ENCODE measurements around the gene RPL14. TPM values are rescaled to one million over a fixed set of nuclear protein-coding genes. Genes with fewer than 3 reads are reported as not detected.

The RPL14 gene
- total and polyA plus RNA-seq, 2 of the 13 experiments (the other 11 are each of a cell fraction or from before 2014, with no cell fraction given): 502 to 1,291 TPM

GRCh38 chr3:40505599-40506462 is 48.7 kb downstream of the RPL14 start, which contains the start of gene ZNF620 (continued):
- TF ChIP-seq, protein P1, sequence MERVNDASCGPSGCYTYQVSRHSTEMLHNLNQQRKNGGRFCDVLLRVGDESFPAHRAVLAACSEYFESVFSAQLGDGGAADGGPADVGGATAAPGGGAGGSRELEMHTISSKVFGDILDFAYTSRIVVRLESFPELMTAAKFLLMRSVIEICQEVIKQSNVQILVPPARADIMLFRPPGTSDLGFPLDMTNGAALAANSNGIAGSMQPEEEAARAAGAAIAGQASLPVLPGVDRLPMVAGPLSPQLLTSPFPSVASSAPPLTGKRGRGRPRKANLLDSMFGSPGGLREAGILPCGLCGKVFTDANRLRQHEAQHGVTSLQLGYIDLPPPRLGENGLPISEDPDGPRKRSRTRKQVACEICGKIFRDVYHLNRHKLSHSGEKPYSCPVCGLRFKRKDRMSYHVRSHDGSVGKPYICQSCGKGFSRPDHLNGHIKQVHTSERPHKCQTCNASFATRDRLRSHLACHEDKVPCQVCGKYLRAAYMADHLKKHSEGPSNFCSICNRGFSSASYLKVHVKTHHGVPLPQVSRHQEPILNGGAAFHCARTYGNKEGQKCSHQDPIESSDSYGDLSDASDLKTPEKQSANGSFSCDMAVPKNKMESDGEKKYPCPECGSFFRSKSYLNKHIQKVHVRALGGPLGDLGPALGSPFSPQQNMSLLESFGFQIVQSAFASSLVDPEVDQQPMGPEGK (CRISPR knock-in tag; IDR thresholded peaks at IDR 0.05): peak; percentile 65
- TF ChIP-seq, protein P2, sequence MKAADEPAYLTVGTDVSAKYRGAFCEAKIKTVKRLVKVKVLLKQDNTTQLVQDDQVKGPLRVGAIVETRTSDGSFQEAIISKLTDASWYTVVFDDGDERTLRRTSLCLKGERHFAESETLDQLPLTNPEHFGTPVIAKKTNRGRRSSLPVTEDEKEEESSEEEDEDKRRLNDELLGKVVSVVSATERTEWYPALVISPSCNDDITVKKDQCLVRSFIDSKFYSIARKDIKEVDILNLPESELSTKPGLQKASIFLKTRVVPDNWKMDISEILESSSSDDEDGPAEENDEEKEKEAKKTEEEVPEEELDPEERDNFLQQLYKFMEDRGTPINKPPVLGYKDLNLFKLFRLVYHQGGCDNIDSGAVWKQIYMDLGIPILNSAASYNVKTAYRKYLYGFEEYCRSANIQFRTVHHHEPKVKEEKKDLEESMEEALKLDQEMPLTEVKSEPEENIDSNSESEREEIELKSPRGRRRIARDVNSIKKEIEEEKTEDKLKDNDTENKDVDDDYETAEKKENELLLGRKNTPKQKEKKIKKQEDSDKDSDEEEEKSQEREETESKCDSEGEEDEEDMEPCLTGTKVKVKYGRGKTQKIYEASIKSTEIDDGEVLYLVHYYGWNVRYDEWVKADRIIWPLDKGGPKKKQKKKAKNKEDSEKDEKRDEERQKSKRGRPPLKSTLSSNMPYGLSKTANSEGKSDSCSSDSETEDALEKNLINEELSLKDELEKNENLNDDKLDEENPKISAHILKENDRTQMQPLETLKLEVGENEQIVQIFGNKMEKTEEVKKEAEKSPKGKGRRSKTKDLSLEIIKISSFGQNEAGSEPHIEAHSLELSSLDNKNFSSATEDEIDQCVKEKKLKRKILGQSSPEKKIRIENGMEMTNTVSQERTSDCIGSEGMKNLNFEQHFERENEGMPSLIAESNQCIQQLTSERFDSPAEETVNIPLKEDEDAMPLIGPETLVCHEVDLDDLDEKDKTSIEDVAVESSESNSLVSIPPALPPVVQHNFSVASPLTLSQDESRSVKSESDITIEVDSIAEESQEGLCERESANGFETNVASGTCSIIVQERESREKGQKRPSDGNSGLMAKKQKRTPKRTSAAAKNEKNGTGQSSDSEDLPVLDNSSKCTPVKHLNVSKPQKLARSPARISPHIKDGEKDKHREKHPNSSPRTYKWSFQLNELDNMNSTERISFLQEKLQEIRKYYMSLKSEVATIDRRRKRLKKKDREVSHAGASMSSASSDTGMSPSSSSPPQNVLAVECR (CRISPR knock-in tag; IDR thresholded peaks at IDR 0.05; ENCODE audit: borderline replicate concordance): peak; percentile 85
- TF ChIP-seq ZNF747 (CRISPR knock-in tag; IDR thresholded peaks at IDR 0.05; ENCODE audit: borderline replicate concordance): no peak
- TF ChIP-seq, protein P3, sequence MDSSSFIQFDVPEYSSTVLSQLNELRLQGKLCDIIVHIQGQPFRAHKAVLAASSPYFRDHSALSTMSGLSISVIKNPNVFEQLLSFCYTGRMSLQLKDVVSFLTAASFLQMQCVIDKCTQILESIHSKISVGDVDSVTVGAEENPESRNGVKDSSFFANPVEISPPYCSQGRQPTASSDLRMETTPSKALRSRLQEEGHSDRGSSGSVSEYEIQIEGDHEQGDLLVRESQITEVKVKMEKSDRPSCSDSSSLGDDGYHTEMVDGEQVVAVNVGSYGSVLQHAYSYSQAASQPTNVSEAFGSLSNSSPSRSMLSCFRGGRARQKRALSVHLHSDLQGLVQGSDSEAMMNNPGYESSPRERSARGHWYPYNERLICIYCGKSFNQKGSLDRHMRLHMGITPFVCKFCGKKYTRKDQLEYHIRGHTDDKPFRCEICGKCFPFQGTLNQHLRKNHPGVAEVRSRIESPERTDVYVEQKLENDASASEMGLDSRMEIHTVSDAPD (CRISPR knock-in tag; IDR thresholded peaks at IDR 0.05): no peak
- no peak for TF ChIP-seq HHEX (CRISPR knock-in tag; IDR thresholded peaks at IDR 0.05)
- no peak for TF ChIP-seq LCORL (IDR thresholded peaks at IDR 0.05)
- peak; percentile 37; the same call in 1 of the 2 replicates for TF ChIP-seq LCORL (CRISPR knock-in tag; IDR thresholded peaks at IDR 0.05)
- TF ChIP-seq ZNF12 (CRISPR knock-in tag; IDR thresholded peaks at IDR 0.05): no peak
- peak; percentile 51; the same call in 1 of the 2 replicates for TF ChIP-seq ISL2 (CRISPR knock-in tag; IDR thresholded peaks at IDR 0.05)
- no peak for TF ChIP-seq RBM39 (IDR thresholded peaks at IDR 0.05; ENCODE audit: low read depth, low read length, poor library complexity, severe bottlenecking)
- TF ChIP-seq ZNF552 (CRISPR knock-in tag; IDR thresholded peaks at IDR 0.05; ENCODE audit: borderline replicate concordance): 0 out of 2 replicates have a peak, but pooled peaks have one; percentile 63
- no peak for TF ChIP-seq NR3C1 (CRISPR knock-in tag; IDR thresholded peaks at IDR 0.05)
- peak; percentile 33; the same call in 1 of the 2 replicates for TF ChIP-seq WIZ (CRISPR knock-in tag; IDR thresholded peaks at IDR 0.05)
- no peak for TF ChIP-seq ATF7 (IDR thresholded peaks at IDR 0.05)
- TF ChIP-seq ATF7 (CRISPR knock-in tag; IDR thresholded peaks at IDR 0.05): no peak
- TF ChIP-seq YY1 (IDR thresholded peaks at IDR 0.05; ENCODE audit: insufficient read depth, insufficient replicate concordance, low read depth, low read length): peak; percentile 27
- TF ChIP-seq ASH2L (IDR thresholded peaks at IDR 0.05; ENCODE audit: insufficient read length, low read depth, low read length): peak; percentile 74
- TF ChIP-seq SMAD1 (CRISPR knock-in tag; IDR thresholded peaks at IDR 0.05; ENCODE audit: borderline replicate concordance, low read depth): no peak; the same call in 1 of the 2 replicates
- no peak for TF ChIP-seq ZNF749 (CRISPR knock-in tag; IDR thresholded peaks at IDR 0.05; ENCODE audit: borderline replicate concordance)
- TF ChIP-seq ZNF234 (CRISPR knock-in tag; conservative IDR thresholded peaks at IDR 0.05): 0 out of 2 replicates have a peak, but pooled peaks have one; percentile 67
- TF ChIP-seq FOXK1 (CRISPR knock-in tag; IDR thresholded peaks at IDR 0.05; ENCODE audit: borderline replicate concordance, low read depth): peak; percentile 85; the same call in 1 of the 2 replicates
- TF ChIP-seq, protein P4, sequence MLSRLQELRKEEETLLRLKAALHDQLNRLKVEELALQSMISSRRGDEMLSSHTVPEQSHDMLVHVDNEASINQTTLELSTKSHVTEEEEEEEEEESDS (CRISPR knock-in tag; IDR thresholded peaks at IDR 0.05; ENCODE audit: borderline replicate concordance): no peak
